GM18520 (cell line): Measurements from ENCODE around the gene TAX1BP1.

Experiments used
- ATAC-seq: cut with Tn5 transposase; IDR thresholded peaks from one replicate; pipeline ENCODE4 v1.9.1; 2021; ENCODE audit not compliant: unreplicated experiment

The TAX1BP1 gene

DNA sequence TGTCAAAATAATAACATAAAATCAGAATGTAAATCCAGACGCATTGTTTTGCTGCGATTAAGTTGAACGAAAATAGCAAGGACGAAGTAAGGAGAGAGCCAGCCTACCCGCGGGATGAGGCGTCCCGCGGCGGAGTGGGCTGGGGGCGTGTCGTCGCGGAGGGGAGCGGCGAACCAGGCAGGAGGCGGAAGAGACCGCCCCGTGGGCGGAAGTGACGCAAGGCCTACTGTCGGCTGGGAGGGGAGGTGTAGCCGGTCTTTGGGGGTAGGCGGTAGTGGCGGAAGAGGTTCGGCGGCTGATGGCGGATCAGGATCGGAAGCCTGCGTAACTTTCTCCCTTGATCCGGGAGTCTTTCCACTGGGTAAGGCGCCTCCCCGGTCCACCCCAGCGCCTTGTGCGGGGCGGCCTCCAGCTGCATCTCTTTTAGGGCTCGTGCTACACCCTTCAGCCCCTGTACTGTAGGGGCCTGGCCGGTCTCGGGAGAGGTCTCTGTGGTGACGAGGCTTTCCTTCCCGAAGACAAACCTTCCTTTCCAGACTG is at the start of gene TAX1BP1:
Gene TAX1BP1 (plus strand): TSS at position 254 of the 540 bp plus-strand sequence. CDS start 8,363 bp downstream, outside the sequence.
- ATAC-seq = peak; percentile 87

DNA sequence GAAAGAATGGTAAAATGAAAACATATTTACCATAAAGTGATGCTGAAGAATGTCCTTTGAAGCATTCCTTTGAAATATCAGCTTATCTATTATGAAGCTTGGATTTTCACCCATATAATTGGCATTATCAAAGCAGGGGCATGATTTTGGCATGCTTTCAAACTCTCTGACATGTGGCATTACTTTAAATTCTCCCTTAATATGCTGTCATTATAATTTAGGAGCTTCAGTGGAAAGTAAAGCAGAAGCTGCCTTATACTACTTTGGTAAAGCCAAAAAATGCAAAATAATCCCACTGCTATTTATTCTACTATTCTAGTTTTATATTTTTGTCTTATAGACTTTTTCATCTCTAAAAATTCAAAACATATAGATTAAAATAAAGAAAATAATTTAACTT is 49.3 kb upstream of the TAX1BP1 start:
- no peak for ATAC-seq

DNA sequence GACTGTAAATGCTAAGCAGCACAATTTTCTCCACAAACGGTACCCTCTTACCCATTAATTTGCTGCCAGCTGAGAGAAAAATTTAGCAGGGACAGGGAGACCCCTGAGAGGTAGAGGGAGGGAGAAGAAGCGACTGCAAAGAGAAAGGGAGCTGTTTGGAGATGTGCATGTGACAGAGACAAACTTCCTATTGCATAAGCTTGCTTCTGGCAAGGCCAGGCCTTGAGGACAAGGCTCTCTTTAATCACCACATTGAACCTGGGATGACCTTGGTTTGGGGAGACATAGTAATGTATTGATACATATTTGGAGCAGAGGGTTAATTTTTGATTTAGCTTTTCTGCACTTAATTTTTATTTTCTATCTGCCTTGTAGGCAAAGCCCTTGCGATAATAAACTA is 46.2 kb upstream of the TAX1BP1 start:
- ATAC-seq = no peak

DNA sequence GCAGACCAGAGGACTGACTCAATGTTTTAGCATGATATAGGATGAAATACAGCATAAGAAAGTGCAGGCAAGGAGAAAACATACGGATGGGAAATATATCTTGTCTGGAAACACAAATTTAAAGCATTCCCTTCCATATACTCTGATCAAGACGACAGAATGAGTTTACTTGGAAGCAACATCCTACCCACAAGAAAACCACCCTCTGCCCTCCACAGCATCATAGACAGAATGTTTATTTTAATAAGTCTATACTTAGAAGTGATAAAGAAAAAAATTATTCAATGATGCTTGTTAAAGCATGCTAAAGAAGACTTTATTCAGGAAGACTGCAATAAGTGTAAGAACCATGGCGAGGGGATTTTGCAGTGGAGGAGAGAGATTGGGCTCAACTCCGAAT is 44.9 kb upstream of the TAX1BP1 start:
- ATAC-seq = no peak

DNA sequence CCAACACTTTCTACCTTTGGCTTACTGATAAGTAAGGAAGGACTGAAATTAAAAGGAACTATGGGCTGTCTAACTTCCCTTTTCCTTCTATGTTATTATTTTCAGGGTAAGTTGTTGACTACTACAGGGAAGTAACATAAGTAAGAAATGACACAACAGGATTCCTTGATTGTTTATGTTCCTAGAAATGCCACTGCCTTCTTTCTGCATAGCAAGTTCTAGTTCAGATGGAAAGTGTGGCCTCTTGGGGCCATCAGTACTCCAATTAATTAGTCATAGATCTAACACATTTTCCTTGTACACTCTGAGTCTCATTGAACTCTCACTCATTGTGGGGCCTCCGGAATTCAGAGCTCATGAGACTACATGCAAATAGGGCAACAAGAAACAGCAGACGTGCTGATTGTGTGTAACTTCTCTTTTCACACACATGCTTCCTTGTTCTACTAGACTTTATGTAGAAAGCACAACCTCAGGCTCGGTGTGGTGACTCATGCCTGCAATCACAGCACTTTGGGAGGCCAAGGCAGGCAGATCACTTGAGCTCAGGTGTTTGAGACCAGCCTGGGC is 42.0 kb upstream of the TAX1BP1 start:
- peak; percentile 75 for ATAC-seq

DNA sequence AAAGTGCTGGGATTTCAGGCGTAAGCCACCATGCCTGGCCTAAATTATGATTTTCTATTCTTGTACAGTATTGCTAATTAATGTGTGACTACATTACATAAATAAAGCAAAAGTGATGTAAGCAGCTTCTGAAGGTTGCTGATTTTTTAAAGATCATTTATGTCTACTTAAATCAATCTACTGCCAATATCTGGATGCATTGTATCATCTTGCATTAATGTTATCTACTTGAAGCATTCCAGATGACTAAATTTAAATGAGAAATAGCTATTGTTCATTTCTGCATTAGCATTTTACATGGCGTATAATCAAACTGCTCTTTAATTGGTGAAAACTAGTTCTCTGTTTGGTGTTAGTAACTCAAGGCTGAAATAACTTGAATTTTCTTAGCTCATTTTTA is 40.2 kb upstream of the TAX1BP1 start:
- no peak for ATAC-seq

DNA sequence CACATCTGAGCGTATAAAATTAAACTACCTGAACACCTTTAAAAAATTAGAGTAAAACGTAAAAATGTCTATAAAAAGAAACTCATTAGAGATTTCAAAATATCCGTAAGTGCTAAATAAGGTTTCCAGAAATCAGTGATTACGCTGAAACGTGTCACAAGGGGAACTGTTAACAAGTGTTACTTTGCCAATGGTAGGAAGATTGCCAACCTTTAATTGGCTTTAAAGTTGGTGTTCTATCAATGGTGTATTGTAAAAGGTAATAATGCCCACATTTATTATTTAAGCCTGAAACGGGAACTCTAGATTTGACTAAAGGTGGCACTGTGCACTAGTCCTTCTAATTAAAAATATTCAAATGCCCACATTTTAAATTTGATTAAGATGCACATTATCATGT is 39.5 kb upstream of the TAX1BP1 start:
- ATAC-seq = no peak

DNA sequence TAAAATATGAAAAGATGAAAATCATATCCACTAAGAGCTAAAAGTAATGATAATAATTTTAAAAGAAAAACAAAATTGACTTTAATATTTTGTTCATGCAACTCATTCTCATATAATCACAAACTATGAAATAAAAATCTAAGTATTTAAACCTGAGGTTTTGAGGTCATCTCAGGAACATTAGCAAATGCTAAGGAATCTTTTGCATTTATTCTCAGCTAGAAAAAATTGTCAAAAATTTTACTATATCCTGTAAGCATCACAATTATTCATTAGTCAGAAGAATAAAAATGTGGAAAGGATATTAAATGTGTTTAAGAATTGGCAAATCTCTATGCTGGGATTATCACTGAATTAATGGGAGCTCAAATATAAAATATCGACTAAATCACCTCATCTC is 36.8 kb upstream of the TAX1BP1 start:
- ATAC-seq = no peak

DNA sequence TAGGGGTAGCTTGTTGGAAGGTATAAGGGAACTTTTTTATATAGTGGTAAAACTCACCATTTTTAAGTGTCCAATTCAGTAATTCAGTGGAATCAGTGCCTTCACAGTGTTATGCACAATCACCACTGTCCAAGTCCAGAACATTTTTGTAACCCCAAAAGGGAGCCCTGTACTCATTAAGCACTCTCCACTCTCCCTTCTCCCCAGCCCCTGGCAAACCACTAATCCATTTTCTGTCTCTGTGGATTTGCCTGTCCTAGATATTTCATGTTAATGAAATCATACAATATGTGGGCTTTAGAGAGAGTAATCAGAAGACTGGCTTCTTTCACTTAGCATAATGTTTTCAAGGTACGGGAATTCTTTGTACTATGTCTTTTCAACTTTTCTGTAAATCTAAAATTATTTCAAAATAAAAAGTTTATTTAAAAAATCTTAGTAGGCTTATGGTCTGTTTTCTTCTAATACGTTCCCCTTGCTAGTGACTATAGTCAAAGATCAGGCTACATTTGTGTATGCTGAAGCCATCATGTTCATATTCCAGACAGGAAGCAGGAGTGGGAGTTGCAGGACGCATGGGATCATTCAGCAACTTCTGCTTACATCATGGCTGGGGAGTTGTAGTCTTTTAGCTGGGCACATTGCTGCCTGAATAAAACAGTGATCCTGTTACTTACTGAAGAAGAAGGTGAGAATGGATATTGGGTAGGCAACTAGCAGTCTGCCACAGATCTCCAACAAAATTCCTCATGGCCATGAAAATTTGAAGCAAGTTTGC is 35.4 kb upstream of the TAX1BP1 start:
- no peak for ATAC-seq

DNA sequence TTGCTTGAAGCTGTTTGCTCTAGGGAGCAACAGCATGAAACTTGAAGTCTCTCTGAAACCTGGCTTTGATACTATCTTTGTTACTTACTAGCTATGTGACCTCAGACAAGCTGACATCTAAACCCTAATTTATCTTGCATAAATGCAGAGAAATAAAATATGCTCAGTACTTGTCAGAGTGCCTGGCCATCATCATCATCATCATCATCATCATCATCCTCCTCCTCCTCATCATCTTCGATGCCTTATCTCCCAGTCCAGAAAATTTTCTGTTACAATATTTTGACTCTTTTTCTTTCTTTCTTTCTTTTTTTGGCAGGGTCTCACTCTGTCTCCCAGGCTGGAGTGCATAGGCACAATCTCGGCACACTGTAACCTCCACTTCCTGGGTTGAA is 34.8 kb upstream of the TAX1BP1 start:
- no peak for ATAC-seq

DNA sequence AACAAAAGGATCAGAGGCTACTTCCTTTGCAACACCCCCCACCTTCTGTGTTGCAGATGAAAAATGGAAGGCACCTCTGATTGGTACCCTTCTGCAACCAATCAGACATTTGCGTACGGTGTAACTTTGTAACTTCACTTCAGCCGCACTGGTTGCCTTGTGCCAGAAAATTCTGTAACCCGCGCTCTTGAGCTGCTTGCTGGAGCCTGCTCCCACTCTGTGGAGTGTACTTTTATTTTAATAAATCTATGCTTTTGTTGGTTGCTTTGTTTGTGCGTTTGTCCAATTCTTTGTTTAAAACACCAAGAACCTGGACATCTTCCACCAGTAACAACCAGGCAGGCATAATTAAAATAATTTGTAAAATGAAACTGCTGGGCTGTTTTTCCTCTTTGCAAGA is 31.5 kb upstream of the TAX1BP1 start:
- ATAC-seq = no peak

DNA sequence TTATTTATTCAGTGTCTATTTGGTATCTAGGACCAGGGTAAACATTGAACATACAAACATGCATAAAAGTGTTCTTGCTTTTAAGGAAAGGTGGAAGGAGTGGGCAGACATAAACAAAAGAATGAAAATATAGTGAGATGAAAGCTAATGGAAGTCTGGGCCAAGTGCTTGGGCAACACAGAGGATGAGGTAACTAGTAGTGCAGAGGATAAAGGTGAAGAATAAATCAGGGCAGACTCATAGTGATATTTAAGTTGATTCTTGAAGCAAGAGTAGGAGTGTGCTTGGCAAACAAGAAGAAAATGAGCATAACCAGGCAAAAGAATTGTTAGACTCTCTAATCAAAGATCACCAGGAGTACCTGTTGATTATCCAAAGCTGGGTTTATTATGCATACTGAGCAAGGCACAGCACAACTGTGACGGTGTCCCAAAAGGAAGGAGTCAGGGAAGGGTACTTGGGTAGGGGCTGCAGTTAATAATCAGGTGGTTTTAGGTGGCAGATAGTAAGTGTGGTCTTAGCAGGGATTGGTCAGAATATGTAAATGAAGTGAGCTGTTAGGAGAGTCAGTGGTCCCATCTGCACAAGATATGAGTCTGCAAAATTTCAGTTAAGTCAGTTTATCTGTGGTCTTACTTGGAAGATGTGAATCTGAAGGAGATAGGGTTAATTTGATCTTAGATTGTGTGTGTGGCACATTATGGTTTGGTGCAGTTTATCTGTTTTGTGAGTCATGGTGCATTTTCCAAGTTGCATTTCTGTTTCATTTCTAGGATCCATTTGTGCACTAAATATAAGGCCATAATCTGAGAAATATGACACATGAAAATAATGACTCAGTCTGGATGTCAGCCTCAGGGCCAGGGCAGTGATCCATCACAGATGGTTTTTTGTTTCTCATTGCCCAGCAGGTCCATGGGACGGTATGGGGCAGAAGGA is 30.6 kb upstream of the TAX1BP1 start:
- no peak for ATAC-seq

DNA sequence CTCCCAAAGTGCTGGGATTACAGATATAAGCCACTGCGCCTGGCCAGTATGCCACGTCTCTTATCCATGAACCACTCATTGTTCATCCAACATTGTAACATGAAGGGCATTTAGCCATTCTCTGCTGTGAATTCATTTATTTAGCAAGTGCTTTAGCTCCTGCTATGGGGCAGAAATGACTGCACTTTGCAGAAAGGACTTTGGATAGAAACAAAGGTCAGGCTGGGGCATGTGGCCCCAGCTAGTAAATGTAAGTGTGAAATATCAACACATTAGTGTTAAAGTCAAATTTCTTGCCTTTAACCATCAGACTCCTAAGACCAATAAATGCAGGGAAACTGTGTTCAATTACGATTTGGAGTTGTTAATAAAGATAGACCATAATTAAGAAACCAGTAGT is 27.7 kb upstream of the TAX1BP1 start:
- no peak for ATAC-seq

DNA sequence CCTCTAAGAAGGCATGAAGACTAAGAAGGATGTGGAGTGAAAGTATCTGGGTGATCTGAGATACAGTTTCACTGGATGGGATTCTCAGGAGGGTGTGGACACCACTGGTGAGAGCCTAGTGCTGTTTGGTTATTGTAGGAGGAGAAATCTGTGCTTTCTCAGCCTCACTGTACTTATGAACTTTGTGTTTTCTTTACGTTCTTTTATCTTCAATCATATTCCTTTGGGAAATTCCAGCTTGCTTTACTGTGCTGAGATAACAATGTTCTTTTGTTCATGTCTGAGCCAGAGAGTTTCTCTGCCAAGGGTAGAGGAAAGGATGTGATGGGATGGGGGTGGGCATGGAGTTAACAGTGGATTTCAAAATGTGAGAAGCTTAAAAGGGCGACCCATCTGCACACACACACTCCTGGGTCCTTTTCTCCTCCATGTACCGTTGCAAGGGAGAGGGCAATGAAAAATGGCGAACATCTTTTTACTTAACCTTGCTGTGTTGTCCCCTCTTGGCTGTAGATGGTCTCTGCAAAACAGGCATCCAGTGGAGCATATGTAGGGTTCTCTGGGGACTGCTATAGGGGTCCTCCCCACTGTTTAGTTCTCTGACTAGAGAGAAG is 25.0 kb upstream of the TAX1BP1 start:
- no peak for ATAC-seq

DNA sequence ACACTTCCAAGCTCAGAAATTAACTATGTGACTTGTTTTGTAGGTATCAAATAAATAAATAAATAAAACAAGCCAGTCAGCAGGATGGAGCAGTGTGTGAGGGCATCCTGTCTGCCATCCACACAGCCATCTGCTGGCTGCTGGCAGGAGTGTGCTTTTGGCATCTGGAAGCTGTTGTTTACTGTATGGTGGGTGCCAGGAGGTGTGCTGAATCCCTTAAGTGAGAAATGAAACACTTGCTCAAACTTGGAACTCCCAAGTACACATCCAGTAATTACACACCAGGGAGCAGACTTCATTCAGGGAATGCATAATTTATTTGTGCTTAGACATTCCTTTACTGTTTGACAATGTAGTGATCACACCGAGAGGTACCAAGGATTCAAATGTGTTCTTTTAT is 16.9 kb upstream of the TAX1BP1 start:
- no peak for ATAC-seq

DNA sequence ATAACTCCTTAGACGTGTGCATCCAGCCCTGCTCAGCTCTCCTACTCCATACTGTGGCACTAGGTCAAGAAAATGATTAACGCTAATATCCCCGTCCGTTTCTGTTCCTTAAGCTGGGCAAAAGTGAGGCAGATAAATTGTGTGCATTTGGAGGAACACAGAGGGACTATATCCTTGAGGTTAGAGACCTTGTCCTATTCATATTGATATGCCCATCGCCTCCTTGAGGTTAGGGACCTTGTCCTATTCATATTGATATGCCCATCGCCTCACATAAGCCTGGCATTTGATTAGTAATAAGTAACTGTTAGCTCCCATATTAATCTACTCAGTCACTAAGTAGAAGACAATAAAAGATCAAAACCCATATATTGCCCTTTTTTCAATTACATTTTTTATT is 12.9 kb upstream of the TAX1BP1 start:
- no peak for ATAC-seq

DNA sequence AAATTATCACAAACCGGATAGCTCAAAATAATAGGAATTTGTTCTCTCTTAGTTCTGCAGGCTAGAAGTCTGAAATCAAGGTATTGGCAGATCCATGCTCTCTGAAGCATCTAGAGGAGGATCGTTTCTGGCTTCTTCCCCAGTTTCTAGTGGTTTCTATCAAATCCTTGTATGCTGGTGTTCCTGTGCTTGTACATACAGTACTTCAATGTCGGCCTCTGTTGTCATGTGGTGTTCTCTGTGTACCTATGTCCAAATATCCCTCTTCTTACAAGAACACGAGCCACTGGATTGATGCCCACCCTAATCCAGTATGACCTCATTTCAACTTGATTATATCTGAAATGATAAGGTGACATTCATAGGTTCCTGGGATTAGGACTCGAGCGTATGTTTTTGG is 9.8 kb upstream of the TAX1BP1 start:
- no peak for ATAC-seq

DNA sequence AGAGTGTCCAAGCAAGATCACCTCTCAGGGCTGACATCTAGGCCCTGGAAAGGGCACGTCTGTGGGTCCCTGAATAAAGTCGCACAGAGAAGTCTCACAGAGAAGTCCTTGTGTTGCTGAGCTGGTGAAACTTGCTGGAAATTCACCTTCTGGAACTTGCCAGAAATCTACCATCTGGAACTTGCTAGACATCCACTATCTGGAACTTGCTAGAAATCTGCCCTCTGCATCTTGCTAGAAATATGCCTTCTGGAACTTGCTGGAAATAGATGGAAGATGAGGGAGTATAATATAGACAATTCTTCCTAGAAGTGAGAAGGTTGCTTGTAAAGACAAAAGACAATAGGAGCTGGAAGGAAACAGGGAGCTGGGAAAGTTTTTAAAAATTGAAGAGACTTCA is 5.4 kb upstream of the TAX1BP1 start:
- no peak for ATAC-seq

DNA sequence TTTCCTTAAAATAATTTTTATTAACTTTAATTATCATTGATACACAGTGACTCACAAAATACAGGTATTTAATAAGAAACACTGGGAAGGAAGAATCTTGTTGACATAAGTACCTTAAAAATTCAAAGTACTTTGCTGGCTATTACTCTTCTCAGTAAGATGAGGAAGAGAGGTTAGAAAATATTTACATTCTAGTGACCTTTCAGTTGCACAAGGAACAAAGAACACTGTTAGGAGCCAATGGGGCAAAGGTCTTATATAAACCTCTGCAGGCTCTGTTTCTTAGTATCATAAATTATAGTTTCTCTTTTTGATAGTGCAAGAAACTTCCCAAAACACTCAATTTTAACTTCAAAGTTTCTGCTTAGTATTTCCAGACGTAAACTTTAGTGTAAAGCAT is 4.8 kb upstream of the TAX1BP1 start:
- no peak for ATAC-seq

DNA sequence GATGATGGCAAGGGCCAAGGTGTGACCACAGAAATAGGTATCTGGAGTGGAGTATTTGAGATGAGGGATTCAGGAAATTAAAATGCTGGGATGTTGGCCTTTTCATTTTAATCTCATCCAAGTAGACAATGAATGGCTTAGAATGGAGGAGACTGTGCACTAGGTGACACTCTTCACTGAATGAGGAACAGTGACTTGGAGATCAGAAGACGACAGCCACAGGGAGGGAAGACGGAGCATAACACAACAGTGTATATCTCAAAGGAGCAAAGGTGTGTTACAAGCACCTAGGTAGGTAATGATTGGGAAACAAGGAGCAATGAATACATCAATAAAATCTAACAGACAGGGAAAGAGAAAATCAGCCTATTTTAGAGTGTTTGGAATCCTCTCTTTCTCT is 4.1 kb upstream of the TAX1BP1 start:
- no peak for ATAC-seq

DNA sequence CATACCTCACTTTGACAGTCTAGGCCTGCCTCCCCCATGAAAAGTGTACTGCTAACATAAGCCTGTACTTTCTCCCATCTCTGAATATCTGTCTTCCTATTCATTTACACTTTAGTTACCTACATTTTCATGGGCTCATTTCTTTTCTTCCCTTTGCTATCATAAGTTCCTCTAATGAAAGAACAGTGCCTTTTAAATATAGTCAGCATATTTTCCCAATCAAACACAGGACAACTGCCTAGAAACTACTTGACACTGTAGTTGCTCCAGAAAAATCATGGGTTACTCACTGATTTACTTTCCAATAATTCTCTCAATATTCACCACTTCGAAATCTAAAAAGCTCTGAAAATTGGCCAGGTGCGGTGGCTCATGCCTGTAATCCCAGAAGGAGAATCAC is 2.8 kb upstream of the TAX1BP1 start:
- ATAC-seq = no peak
